Heart left ventricle (tissue), 16 donors: Measurements from ENCODE around the gene INPP4A. TPM values are rescaled to one million over a fixed set of nuclear protein-coding genes. Genes with fewer than 3 reads are reported as not detected.
A peak's percentile ranks its signal among the peaks of the same experiment; 100 is the strongest.

Experiments
- ATAC-seq, 4 donors: fragments of 200-7000 bp; cut with Tn5 transposase; one replicate each; pipeline ENCODE4 v1.9.1; 2020 to 2022; ENCODE audit warnings: moderate library complexity in 4 of 4, mild to moderate bottlenecking in 3 of 4, moderate number of reproducible peaks in 1 of 4
- DNase-seq, 5 donors: peaks; one replicate each; pipeline ENCODE4 v3.0.0-alpha.2; 2020
- H3K27ac ChIP-seq, 12 donors: fragments of 200-600 bp; sonication (generic) in 4 of 12; one replicate each; pipeline versions ENCODE4 v1.5.0 to v1.8.0; 2016 to 2022; ENCODE audit warnings: mild to moderate bottlenecking in 2 of 12
- H3K27me3 ChIP-seq, 9 donors: fragments of 200-600 bp; sonication (generic) in 2 of 9; one replicate each; pipeline versions ENCODE4 v1.5.1 to v1.8.0; 2016 to 2022; ENCODE audit warnings: mild to moderate bottlenecking in 3 of 9
- H3K36me3 ChIP-seq, 9 donors: fragments of 200-600 bp; sonication (generic) in 2 of 9; one replicate each; pipeline versions ENCODE4 v1.5.0 to v1.8.0; 2018 to 2022; ENCODE audit warnings: mild to moderate bottlenecking in 2 of 9
- H3K4me1 ChIP-seq, 12 donors: fragments of 200-600 bp; sonication (generic) in 4 of 12; one replicate each; pipeline versions ENCODE4 v1.5.0 to v1.8.0; 2016 to 2022; ENCODE audit warnings: mild to moderate bottlenecking in 3 of 12
- H3K4me3 ChIP-seq, 12 donors: fragments of 200-600 bp; sonication (generic) in 4 of 12; one replicate each; pipeline versions ENCODE4 v1.5.0 to v1.8.0; 2017 to 2022; ENCODE audit warnings: mild to moderate bottlenecking in 9 of 12, moderate library complexity in 4 of 12
- H3K9me3 ChIP-seq, 12 donors: fragments of 200-600 bp; sonication (generic) in 4 of 12; one replicate each; pipeline versions ENCODE4 v1.5.0 to v1.8.0; 2016 to 2022; ENCODE audit warnings: mild to moderate bottlenecking in 1 of 12
- CTCF ChIP-seq, 12 donors: fragments of 200-600 bp; sonication (generic) in 4 of 12; IDR thresholded peaks; one replicate each; pipeline versions ENCODE4 v1.5.0 to v1.8.0; 2018 to 2022; ENCODE audit warnings: antibody characterized with exemption in 12 of 12, mild to moderate bottlenecking in 5 of 12
- POLR2A ChIP-seq, 2 donors: fragments of 450-650 bp; IDR thresholded peaks; one replicate each; pipeline ENCODE4 v1.6.1; 2017; ENCODE audit warnings: antibody characterized with exemption in 2 of 2, mild to moderate bottlenecking in 2 of 2, moderate library complexity in 2 of 2
- WGBS, 4 donors: extraction: QIAGEN DNeasy Blood & Tissue Kit in 2 of 4; methylation state at CpG; one replicate each; pipeline versions ENCODE4 v1.1.5 to v1.1.7; 2013 to 2018; 5-methylcytosine and 5-hydroxymethylcytosine counted together
- intact Hi-C, 10 donors: fragments of 100-400 bp; cut with DNase I; formaldehyde crosslinking; loops; one replicate each; pipeline versions ENCODE4 v1.11.1 to v1.14.2; 2022
- polyA plus RNA-seq, 2 donors: library from polyadenylated mRNA; stranded (reverse); fragments of 200-250 nt; gene quantifications; one replicate each; pipeline ENCODE4 v1.2.3, GENCODE V29; 2013
- total RNA-seq, 9 donors: library from RNA; depleted of rRNA in 2 of 9; stranded (reverse); fragments of >200 nt in 2 of 9; fragmentation: NEBNext Ultra II Directional in 3 of 9; extraction: Animal tissue kit (Norgen Biotek cat#: 25700) in 3 of 9; gene quantifications; one replicate each; pipeline versions ENCODE4 v1.1.0 to v1.2.4, GENCODE V29; 2016 to 2023
- donor health status: ischemic (EF 13 %, LVEDD 7.1; RV severe dilation, severe dysfunction).
- donor health status: healthy with polysubstance abuse.
- donor health status: DM: no; HTN: yes; CAD: no.
- donor health status: DM: no; HTN: no; CAD: no.
- donor health status: ischemic (EF 25% LVEDD 6.9; RV normal size, moderate dysfunction).
- donor health status: ischemic (EF 25% LVEDD 5.7; RV mildly dilated, moderate dysfunction).
- donor health status: healthy.
- donor health status: DM: yes; HTN: yes; CAD: no.
- donor health status: ischemic (EF 35%, LVEDD 5.7; RV mildly dilated, moderate dysfunction).
- donor health status: nonischemic (EF 11% LVEDD 7.7; RV severe dilation, severe dysfunction).
- donor health status: DM: yes; HTN: yes; CAD: no.
- donor health status: PGD.
- donor health status: ischemic (EF 29% LVEDD 5.4; RV normal size, mild dysfunction).
- donor health status: nonischemic (EF 23%, LVEDD 6.1; RV moderate dilation, normal function).

INPP4A gene
- total and polyA plus RNA-seq, 11 donors: 5.1 to 30.5 (median 20.3) TPM

GRCh38 chr2:98501876-98502275 lies 57.2 kb downstream of the INPP4A start:
- no peak overlapping the region for H3K4me3 ChIP-seq
- 96 to 100% (median 100%) methylated on average over 1 to 3 of the region's 3 CpGs for WGBS, 4 donors
- peak overlapping the region in 1 of 12 donors; percentile 7 for H3K27ac ChIP-seq
- H3K4me1 ChIP-seq: peaks cover 7 to 81% (median 61%) of the 10 kb centered on the region in 12 donors
- ATAC-seq (no peak), DNase-seq (no peak)
- no peaks in the 10 kb centered on the region for H3K9me3 ChIP-seq
- intact Hi-C loops: loop anchor here in 2 of 10 donors (5.0 to 10.0 kb wide), 2 partner anchors 55 to 57 kb away; partner anchors contain the start of gene INPP4A (in 1 of the 2)
- peaks cover 0 to 10% (median 0%) of the 10 kb centered on the region in 9 donors for H3K36me3 ChIP-seq
- H3K27me3 ChIP-seq: no peaks in the 10 kb centered on the region
- TF ChIP-seq POLR2A (IDR thresholded peaks at IDR 0.05): no peak
- no peak for TF ChIP-seq CTCF (IDR thresholded peaks at IDR 0.05)

GRCh38 chr2:98502556-98503335 lies 58.1 kb downstream of the INPP4A start:
- no peak for TF ChIP-seq CTCF (IDR thresholded peaks at IDR 0.05)
- no peak for TF ChIP-seq POLR2A (IDR thresholded peaks at IDR 0.05)
- intact Hi-C loops: loop anchor here in 2 of 10 donors (5.0 to 10.0 kb wide), 2 partner anchors 55 to 58 kb away; partner anchors contain the start of gene INPP4A (in 1 of the 2)
- WGBS, 4 donors: 70 to 84% (median 76%) methylated on average over 4 of the region's 4 CpGs
- Histone ChIP-seq H3K9me3 (no peaks in the 10 kb centered on the region), H3K4me3 (no peak overlapping the region), H3K4me1 (peaks cover 7 to 79% (median 64%) of the 10 kb centered on the region in 12 donors), H3K36me3 (peaks cover 0 to 14% (median 0%) of the 10 kb centered on the region in 9 donors), H3K27ac (peak overlapping the region in 4 of 12 donors; percentile 1 to 21 (median 12)), H3K27me3 (no peaks in the 10 kb centered on the region)
- peak in 1 of 4 donors; percentile 27 for ATAC-seq
- DNase-seq: no peak

GRCh38 chr2:98503481-98504105 lies 58.9 kb downstream of the INPP4A start:
- WGBS, 4 donors: 53 to 85% (median 71%) methylated on average over 2 of the region's 2 CpGs
- peak overlapping the region in 6 of 12 donors; percentile 15 to 91 (median 70) for H3K27ac ChIP-seq
- ATAC-seq: no peak
- H3K9me3 ChIP-seq: no peaks in the 10 kb centered on the region
- TF ChIP-seq POLR2A (IDR thresholded peaks at IDR 0.05) (no peak), CTCF (IDR thresholded peaks at IDR 0.05) (no peak)
- no peaks in the 10 kb centered on the region for H3K27me3 ChIP-seq
- intact Hi-C loops: loop anchor here in 2 of 10 donors (5.0 to 10.0 kb wide), 2 partner anchors 56 to 59 kb away; partner anchors contain the start of gene INPP4A (in 1 of the 2)
- peaks cover 7 to 82% (median 69%) of the 10 kb centered on the region in 12 donors for H3K4me1 ChIP-seq
- peaks cover 0 to 10% (median 0%) of the 10 kb centered on the region in 9 donors for H3K36me3 ChIP-seq
- no peak for DNase-seq
- no peak overlapping the region for H3K4me3 ChIP-seq
